Gastrocnemius medialis (tissue), 4 donors: Measurements from ENCODE around the gene AGAP3.

ENCODE experiments used
- CTCF ChIP-seq, 5 experiments: fragments of 450-650 bp in 3 of 5; fragments of 200-600 bp in 2 of 5; sonication (generic) in 2 of 5; IDR thresholded peaks in 4 of 5; conservative IDR thresholded peaks in 1 of 5; 1 replicate in 4 of 5; 2 replicates in 1 of 5; pipeline ENCODE4 v1.5.1; 2016 to 2019; ENCODE audit warnings: antibody characterized with exemption in 5 of 5, mild to moderate bottlenecking in 3 of 5, moderate library complexity in 3 of 5
- POLR2A ChIP-seq, 2 donors: fragments of 450-650 bp; IDR thresholded peaks; one replicate each; pipeline ENCODE4 v1.6.1; 2017; ENCODE audit warnings: antibody characterized with exemption in 2 of 2, mild to moderate bottlenecking in 2 of 2, moderate library complexity in 2 of 2

DNA sequence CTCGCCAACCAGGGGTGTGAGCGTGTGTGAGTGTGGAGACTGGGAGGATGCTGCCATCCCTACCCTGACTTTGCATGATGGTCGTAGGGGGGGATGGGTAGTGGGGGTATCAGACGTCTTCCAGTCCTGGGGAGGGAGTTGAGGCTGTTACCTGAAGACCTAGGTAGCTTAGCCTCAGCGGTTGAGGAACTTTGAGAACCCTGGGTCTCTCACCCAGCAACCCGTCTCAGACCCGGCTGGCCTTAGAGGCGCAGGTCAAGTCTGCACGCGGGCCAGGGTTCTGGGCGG is 24.2 kb upstream of the AGAP3 start:
- TF ChIP-seq CTCF (IDR thresholded peaks at IDR 0.05 in 4 of 5, conservative IDR thresholded peaks at IDR 0.05 in 1 of 5) (no peak), POLR2A (IDR thresholded peaks at IDR 0.05) (no peak)
